HTERT RPE-1 (cell line): ENCODE data around the gene LHX4.

ENCODE experiments used
- in situ Hi-C: fragments of 300-500 bp; cut with MboI; formaldehyde crosslinking; loops from 4 replicates; pipeline ENCODE4 v1.14.3; 2020; ENCODE audit warnings: low sequenced_read_pairs

The LHX4 gene

DNA sequence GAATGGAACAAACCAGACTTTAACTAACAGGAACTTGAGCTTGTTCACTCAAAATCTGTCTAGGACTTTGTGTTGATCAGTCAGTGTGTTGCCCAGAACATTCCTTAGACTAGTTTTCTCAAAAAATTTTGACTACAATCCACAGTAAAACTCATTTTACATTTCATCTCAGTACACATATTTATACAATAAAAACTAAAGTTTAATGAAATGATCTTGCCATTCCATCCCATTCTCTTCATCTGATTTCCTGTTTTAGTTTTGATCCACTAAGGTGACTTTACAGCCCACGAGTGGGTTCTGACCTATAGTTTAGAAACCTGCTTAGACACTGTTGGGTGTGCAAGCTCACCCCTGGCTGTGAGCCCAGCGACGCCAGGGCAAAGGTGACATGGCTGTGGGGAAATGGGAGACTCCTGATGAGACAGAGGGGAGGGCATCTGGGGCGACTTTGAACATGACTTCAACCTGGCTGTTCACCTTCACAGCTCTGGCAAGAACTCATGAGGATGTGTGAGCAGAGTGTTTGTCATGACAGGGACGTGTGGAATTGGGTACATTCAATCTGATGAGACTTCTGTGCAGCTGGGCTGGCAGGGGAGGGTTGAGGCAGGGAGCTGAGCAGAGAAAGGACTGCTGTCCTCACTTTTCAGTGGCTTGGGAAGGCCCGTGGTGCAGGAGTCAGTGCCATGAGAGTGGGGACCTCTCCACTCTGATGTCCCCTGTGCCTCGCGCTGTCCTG, 40.6 kb downstream of the LHX4 start:
- in situ Hi-C loops = no loop called here

DNA sequence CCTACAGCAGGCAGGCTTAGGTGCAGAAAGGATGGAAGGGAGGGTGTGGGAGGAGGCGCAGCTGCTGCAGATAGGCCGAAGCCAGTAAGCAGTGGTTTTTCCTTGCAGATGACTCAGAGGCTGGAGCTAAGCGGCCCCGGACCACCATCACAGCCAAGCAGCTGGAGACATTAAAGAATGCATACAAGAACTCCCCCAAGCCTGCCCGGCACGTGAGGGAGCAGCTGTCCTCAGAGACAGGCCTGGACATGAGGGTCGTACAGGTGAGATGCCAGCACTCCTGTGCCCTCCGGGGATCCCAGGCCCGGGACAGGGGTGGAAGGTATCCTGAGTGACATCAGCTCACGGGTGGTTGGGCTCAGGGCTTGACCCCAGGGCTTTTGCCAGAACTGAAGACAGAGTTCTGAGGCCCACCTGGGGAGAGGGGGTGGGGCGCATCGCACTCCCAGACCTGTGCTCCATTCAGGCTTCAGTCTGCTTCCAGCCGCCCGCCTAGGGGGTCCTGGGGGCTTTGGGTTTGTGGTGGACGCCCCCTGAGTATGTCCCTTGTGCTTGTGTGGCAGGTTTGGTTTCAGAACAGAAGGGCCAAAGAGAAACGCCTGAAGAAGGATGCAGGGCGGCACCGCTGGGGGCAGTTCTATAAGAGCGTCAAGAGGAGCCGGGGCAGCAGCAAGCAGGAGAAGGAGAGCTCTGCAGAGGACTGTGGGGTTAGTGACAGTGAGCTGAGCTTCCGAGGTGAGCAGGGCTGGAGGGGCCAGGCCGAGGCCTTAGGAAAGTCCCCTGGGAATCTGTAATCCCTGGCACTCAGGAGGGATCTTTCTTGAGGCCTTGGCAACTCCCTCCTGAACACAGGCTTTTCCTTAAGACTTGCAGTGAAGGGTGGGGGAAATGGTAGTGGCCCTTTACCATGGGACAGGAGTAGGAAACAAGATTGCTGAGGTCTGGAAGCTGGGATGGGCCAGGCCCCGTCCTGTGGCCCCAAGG, 41.5 kb downstream of the LHX4 start:
- in situ Hi-C loops = no loop called here

DNA sequence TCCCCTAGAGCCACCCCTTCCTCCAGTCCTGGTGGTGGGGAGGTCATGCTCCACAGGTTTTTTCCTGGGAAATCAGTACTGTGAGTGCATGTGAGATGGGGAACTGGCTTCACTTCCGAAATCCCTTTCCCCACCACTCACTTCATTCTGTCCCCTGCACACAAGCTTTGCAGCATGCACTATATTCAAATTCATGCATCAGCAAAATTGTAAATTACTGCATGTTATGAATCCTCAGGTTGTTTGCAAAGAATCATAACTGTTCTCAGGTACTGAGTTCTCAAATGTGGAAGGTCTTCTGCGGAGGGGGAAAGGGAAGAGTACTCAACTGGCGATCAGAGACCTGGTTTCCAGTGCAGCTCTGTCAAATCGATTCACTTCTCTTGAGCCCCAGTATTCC, 42.3 kb downstream of the LHX4 start:
- in situ Hi-C loops = no loop called here

DNA sequence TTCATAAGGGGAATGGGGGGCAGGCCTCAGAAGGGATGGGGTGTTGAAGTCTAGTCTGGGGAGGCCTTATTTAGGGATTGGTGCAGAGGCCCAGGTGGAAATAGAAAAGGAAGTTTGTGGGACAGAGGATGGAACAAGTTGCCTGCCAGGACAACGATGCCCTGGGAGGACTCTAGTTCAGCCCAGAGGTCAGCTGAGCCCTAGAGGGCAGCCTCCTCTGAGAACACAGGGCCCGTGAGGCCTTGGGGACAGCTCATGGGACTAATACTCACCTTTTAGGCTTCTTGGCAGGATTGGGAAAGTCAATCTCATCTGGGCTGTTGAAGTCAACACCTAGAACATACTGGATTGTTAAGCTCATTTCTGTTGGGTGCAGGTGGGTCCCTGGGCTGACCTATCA, 43.0 kb downstream of the LHX4 start:
- in situ Hi-C loops = no loop called here

DNA sequence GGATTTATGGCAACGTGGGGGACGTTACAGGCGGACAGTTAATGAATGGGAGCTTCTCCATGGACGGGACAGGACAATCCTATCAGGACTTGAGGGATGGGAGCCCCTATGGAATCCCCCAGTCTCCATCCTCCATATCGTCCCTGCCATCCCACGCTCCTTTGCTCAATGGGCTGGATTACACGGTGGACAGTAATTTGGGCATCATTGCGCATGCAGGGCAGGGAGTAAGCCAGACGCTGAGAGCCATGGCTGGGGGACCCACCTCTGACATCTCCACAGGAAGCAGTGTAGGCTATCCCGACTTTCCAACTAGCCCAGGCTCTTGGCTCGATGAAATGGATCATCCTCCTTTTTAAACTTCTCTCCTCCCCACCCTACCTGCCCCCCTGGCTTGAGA, 44.2 kb downstream of the LHX4 start:
- in situ Hi-C loops = no loop called here

DNA sequence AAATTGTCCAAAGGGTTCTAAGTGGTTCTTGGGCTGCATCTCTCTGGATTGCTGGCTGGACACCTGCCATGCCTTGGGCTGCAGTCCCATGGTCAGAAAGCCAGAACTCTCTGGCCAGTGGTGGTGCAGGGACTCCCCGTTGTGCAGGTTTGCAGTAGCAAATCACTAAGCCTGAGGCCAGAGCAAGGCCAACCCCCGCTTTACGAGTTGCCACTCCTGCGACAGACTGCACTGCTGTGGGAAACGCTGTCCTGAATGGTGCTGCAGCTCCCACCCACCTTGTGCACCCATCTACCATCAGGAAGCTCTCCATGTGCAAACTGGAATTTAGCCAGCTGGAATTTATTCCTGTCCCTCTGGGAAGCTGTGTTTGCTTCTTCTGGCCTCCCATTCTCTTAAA, 45.7 kb downstream of the LHX4 start:
- in situ Hi-C loops = no loop called here

DNA sequence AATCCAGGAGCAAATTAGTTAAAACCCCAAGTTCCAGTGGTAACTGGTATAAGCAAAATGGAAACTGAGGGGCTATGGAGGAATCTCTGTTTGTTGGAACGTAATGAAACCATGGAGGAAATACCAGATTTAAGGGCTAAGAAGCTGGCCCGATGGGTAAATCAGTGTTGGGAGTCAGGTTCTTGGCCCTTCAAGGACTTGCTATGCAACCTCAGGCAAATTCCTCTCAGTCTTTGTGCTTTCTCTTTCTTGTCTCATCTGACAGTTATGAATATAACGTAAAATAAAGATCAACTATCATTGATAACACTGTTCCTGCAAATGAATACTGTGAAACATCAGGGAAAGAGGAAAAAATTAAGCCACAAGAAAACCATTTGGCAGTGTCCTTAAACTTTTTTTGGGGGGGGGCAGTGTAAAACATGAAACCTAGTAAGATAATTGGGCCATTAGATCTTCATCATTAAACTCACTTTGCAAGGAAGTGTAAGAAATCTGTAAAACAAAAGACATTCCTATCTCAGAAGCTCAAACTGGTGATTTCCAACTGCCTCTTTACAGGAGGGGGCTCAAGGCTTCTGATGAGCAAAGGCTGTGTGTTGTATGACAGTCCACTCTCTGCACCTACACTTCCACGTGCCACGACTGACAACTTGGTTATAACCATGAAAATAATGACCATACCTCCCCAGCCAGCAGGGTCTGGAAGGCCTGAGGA, 47.6 kb downstream of the LHX4 start:
- in situ Hi-C loops = no loop called here

DNA sequence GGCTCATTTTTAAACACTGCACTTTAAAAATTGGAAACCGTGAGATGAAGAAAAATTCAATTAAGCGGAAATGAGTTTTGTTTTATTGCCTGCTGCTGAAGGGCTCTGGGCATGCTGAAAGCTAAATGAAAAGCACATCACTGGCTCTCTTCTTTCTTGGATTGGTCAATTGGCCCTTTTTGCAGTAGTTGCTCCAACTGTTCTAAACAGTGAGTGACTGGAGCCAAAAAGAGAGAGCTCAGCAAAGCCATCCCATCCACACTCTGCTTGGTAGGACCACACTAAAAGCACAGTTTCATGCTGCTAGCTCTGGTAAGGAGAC, 48.1 kb downstream of the LHX4 start:
- in situ Hi-C loops = no loop called here

DNA sequence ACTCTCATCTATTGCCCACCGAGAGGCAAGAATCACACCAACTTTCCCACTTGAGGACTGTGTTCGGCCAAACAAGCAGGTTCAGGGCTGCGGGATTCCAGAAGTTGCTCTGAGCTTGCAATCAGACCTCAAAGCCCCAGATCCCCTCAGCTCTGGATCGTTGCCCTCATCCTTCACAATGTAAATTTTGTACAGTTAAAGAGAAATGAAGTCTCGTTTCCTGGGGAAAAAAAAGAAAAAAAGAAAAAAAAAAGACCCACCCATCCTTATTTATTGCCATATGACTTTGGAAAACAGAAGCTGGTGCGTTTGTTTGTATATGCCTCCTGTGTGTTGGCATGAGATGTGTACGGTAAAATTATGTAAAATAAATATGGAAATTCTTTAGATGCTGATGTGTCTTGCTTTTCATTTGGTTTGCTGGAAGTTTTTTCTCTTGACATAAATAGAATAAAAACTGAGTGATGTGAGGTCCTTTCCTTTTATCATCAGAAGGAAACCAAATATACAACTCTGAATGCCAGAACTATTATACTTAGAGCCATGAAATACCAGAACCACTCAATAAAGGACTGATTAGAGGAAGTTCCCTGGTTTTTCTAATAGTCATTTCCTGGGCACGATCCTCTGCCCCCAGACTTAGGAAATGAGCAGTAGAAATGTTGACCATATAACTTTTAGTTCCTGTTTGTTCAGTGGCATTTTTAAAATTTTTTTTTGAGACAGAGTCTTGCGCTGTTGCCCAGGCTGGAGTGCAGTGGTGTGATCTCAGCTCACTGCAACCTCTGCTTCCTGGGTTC, 48.7 kb downstream of the LHX4 start:
- in situ Hi-C loops = no loop called here

DNA sequence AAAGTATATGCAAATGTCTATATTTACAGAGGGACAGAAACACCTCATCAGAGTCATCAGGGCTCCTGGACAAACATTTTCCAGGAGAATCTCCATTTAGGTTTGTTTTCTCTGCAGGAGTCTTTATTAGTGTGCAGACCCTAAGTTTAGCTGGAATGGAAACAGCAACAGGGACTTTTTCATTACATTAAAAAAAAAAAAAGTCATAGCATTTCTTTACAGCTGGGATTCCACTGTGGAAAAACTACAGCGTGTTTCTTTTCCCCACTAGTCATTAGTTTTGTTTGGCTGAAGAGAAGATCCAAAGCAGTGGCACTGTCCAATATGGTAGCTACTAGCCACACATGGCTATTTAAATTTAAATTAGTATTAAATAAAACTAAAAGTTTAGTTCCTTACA, 49.6 kb downstream of the LHX4 start:
- in situ Hi-C loops = no loop called here

DNA sequence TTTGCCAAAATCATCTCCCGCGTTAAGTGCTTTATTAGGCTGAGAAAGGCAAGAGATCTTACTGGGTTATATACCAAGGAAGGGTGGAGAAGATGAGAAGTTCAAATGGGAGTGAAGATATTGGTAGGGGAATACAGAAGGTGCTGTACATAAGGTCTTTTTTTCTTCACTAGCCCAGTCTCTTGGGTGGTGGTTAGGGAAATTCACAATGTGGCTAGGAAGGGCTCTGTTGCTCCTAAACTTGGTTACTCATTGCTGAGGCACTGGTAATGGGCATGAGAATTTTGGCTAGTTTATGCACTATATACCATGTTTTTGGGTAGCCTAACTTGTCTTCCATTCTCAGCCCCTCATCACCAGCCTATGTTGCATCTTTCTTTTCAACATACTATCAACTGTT, 50.6 kb downstream of the LHX4 start:
- in situ Hi-C loops = no loop called here

DNA sequence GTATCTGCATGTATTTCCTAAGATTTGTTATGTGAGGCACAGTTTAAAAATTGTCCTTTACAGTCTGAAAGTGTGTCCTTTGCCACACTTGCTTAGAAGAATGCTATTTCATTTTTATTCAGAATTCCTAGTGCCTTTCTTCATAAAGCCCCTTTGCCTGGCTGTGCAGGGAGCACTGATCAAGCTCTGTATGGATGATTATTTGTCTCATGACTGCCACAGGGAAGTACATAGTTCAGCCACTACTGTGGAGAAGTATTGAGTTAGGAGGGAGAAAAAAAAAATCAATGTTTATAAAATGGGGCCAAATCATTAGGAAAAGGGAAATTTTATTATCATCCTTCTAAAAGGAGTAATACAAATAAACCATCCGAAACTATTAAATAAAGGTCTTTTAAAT, 51.4 kb downstream of the LHX4 start:
- in situ Hi-C loops = no loop called here

DNA sequence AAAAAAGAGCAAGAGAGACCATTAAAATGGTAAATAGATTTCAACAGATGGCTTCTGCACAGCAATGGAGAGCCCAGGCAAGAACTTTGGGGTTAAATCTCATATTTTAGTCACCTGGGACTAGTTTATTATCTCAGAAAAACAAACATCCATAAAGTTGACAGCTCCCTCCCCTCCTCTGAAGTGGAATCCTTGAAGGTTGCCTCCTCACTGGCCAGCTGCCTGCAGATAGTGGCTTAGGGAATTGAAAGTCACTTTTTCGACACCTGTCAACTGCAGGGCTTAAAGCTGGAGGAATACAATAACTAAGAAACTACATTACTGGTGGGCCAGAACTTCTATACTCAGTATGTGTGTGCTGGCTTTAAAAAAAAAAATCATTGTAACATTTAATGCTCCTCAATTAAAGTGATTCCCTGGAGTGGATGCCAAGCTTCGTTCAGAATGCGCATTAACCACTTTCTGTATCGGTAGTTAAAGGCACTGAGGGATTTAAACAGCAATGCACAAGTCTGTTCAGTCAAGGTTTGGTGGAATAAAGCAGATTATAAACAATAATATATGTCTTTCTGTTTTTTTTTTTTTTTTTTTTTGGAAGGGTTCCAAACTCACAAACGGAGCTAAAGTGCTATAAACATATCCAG, 52.5 kb downstream of the LHX4 start:
- in situ Hi-C loops = no loop called here

DNA sequence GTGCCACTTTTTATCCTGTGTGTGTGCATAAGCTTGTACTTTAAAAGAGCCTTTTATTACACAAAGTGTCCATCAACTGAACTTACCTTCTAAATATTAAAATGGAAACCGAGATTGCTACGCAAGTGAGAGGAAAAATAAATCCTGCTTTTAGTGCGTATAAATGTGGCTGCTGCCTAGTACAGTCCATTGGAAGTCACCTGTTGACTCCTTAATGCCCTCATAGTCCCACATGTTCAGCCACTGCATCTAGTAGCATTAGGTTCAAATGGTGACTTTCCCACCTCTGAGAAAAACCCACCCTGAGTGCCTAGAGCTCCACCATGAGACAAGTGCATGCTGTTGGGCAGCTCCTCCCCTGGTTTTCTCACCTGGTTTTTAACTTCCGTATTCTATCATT, 53.0 kb downstream of the LHX4 start:
- in situ Hi-C loops = no loop called here

DNA sequence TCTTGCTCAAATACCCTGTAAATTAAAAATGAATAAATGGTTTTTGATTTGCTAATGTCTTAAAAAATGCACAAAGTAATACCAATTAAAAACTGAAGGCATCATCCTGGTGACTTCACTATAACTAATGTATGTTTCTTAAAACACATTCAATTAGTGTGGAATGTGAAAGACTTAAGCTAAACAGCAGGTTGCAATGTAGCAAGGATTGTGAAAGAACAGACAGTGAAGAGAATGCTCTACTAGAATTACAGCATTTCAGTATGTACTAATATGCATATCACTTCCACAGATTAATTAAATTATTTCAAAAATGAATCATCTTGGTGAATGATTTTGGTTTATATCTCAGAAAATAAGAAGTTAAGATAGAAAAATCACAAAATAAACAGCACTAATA, 56.4 kb downstream of the LHX4 start:
- in situ Hi-C loops = no loop called here

DNA sequence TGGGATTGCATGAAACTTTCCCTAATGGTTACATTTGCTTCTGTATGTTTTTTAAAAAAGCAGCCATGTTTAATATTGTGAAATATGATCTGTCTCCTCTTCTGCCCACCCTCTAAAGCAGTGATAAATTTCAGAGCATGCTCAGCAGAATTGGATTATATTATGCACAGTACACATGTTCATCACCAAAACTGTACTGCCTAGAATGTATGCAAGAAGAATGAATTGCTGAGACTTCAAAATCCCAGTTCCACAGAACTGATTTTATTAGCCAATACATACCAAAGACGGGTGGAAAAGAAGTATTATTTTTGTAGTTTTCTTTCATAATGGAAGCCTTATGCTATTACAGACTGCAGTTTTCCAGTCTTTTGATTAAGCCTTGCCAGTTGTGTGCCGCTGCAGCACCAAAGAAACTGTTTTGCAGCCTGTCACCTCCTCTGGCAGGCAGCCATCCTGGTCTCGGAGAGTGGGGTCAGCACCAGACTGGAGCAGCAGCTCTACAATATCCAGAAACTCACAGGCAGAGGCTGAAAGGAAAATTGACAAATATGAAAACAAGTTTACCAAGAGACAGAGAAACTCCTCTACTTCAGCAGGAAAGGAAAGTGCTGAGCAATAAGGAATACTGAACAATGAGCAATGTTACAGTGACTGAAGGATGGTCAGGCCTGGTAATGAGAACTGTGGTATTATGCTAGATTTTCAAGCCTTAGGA, 58.1 kb downstream of the LHX4 start:
- in situ Hi-C loops = no loop called here

DNA sequence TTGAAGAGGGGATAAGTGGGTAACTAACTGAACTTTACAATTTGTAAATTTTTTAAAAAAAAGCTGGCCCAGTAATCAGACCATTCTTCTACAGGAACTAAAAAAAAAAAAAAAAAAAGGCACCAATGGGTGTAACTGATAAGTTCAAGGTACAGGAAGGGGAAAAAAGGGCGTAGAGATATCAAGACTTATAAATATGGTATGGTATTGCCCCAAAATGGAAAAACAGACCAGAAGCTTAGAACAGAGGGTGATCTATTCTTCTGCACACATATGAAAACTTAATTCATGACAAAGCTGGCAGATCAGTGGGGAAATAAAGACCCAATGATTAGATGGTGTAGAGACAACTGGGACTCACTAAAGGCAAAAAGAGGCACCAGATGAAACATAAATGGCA, 58.9 kb downstream of the LHX4 start:
- in situ Hi-C loops = no loop called here

DNA sequence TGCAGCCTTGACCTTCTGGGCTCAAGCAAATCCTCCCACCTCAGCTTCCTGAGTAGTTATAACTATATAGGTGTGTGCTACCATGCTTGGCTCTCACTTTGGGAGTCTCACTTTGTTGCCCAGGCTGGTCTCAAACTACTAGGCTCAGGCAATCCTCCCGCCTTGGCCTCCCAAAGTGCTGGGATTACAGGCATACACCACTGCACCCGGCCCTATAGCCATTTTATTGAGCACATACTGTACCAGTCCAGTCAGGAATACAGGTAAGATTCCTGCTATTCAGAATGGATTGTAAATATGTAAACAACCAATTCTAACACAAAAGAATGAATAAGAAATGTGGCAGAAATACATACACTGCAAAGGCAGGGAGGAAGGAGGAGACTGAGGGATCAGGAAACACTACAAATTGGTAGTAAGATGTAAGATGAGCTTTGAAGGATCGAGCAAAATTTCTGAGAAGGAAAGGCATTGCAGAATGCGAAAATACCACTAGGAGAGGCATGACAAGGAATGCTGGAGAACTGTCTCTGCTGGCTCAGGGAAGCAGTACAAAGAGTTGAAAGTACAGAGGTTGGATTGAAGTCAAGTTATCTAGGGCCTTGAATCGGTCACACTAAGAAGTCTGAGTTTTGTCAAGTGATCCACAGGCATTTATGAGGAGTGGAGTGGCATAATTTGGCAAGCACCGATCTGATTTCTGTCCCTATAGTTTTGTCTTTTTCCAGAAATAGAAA, 60.4 kb downstream of the LHX4 start:
- in situ Hi-C loops = no loop called here

DNA sequence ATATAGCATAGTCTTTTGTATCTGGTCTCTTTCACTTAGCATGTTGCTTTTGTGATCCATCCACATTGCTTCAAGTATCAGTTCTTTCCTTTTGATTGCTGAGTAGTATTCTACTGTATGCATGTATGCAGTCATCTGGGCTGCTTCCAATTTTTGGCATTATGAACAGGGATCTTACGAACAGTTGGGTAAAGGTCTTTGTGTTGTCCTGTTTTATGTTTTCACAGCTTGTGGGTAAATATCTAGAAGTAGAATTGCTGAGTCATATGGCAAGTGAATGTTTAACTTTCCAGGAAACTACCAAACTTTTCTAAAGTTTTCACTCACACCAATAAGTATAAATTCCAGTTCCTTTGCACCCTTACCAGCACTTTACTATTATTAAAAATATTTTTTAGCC, 60.9 kb downstream of the LHX4 start:
- in situ Hi-C loops = no loop called here
